ENCODE measurements around the gene SNX22. TPM values are rescaled to one million over a fixed set of nuclear protein-coding genes. Genes with fewer than 3 reads are reported as not detected.
"Not testable (repeated sequence)": the region's sequence is repeated elsewhere in the genome, so short reads cannot be mapped to it uniquely, and the experiment has no call there.

Gene SNX22
- total RNA-seq: 1.0 TPM

GRCh38 chr15:64151727-64152506, at the start of gene SNX22:
Gene SNX22, plus strand, starts transcription at chr15:64151731. Its CDS starts 45 bp downstream, at chr15:64151776.
- Histone ChIP-seq H3K4me3 (ENCODE audit: low read length in 3 of 3) (peak within 1 kb of the TSS; percentile 29 to 58 (median 48)), H3K4me1 (ENCODE audit: control insufficient read depth in 3 of 3, insufficient read depth in 3 of 3, low read length in 3 of 3) (peaks cover 16 to 32% (median 23%) of the 10 kb centered on the region in 3 donors), H3K9ac (ENCODE audit: low read depth in 1 of 3, low read length in 3 of 3) (peak within 1 kb of the TSS in 1 of 3 donors; percentile 33), H3K27ac (ENCODE audit: low read depth, low read length) (no peak within 1 kb of the TSS), H3K27me3 (ENCODE audit: control insufficient read depth in 3 of 3, insufficient read depth in 3 of 3, low read length in 3 of 3) (peaks cover 3 to 20% (median 15%) of the 10 kb centered on the region in 3 donors), H3K36me3 (ENCODE audit: control insufficient read depth in 3 of 3, insufficient read depth in 3 of 3, low read length in 3 of 3) (peaks cover 18 to 21% (median 20%) of the 10 kb centered on the region in 3 donors), H3K9me3 (ENCODE audit: control insufficient read depth in 3 of 3, low read length in 3 of 3) (no peaks in the 10 kb centered on the region)

GRCh38 chr15:64102497-64102896, 49.0 kb upstream of the SNX22 start:
- Histone ChIP-seq H3K36me3 (ENCODE audit: control insufficient read depth in 3 of 3, insufficient read depth in 3 of 3, low read length in 3 of 3) (peaks cover 0 to 4% (median 0%) of the 10 kb centered on the region in 3 donors), H3K27ac (ENCODE audit: low read depth, low read length) (no peak overlapping the region), H3K4me1 (ENCODE audit: control insufficient read depth in 3 of 3, insufficient read depth in 3 of 3, low read length in 3 of 3) (peaks cover 25 to 48% (median 30%) of the 10 kb centered on the region in 3 donors)

GRCh38 chr15:64105113-64105704, 46.3 kb upstream of the SNX22 start:
- Histone ChIP-seq H3K27ac (ENCODE audit: low read depth, low read length) (peak overlapping the region; percentile 66), H3K4me1 (ENCODE audit: control insufficient read depth in 3 of 3, insufficient read depth in 3 of 3, low read length in 3 of 3) (peaks cover 15 to 31% (median 17%) of the 10 kb centered on the region in 3 donors), H3K9ac (ENCODE audit: low read depth in 1 of 3, low read length in 3 of 3) (peak overlapping the region in 1 of 3 donors; percentile 39), H3K9me3 (ENCODE audit: control insufficient read depth in 3 of 3, low read length in 3 of 3) (no peaks in the 10 kb centered on the region), H3K27me3 (ENCODE audit: control insufficient read depth in 3 of 3, insufficient read depth in 3 of 3, low read length in 3 of 3) (no peaks in the 10 kb centered on the region), H3K36me3 (ENCODE audit: control insufficient read depth in 3 of 3, insufficient read depth in 3 of 3, low read length in 3 of 3) (peaks cover 0 to 2% (median 0%) of the 10 kb centered on the region in 3 donors), H3K4me3 (ENCODE audit: low read length in 3 of 3) (peak overlapping the region in 1 of 3 donors; percentile 26)

More at GRCh38 chr15:64102497-64102896, 49.0 kb upstream of the SNX22 start:
- Histone ChIP-seq H3K9me3 (ENCODE audit: control insufficient read depth in 3 of 3, low read length in 3 of 3) (no peaks in the 10 kb centered on the region), H3K9ac (ENCODE audit: low read depth in 1 of 3, low read length in 3 of 3) (no peak overlapping the region), H3K27me3 (ENCODE audit: control insufficient read depth in 3 of 3, insufficient read depth in 3 of 3, low read length in 3 of 3) (no peaks in the 10 kb centered on the region), H3K4me3 (ENCODE audit: low read length in 3 of 3) (no peak overlapping the region)

- no peaks in the 10 kb centered on the region for H3K9me3 ChIP-seq (ENCODE audit: control insufficient read depth in 3 of 3, low read length in 3 of 3)
- peaks cover 22 to 39% (median 27%) of the 10 kb centered on the region in 3 donors for H3K4me1 ChIP-seq (ENCODE audit: control insufficient read depth in 3 of 3, insufficient read depth in 3 of 3, low read length in 3 of 3)
- no peak overlapping the region for H3K9ac ChIP-seq (ENCODE audit: low read depth in 1 of 3, low read length in 3 of 3)
- no peak overlapping the region for H3K27ac ChIP-seq (ENCODE audit: low read depth, low read length)
- peaks cover 0 to 2% (median 0%) of the 10 kb centered on the region in 3 donors for H3K36me3 ChIP-seq (ENCODE audit: control insufficient read depth in 3 of 3, insufficient read depth in 3 of 3, low read length in 3 of 3)
- no peak overlapping the region for H3K4me3 ChIP-seq (ENCODE audit: low read length in 3 of 3)
- H3K27me3 ChIP-seq (ENCODE audit: control insufficient read depth in 3 of 3, insufficient read depth in 3 of 3, low read length in 3 of 3): no peaks in the 10 kb centered on the region
Observed at GRCh38 chr15:64107337-64107736, 44.2 kb upstream of the SNX22 start.

- Histone ChIP-seq H3K36me3 (ENCODE audit: control insufficient read depth in 3 of 3, insufficient read depth in 3 of 3, low read length in 3 of 3) (peaks cover 14 to 19% (median 16%) of the 10 kb centered on the region in 3 donors), H3K4me1 (ENCODE audit: control insufficient read depth in 3 of 3, insufficient read depth in 3 of 3, low read length in 3 of 3) (peaks cover 21 to 35% (median 27%) of the 10 kb centered on the region in 3 donors)
- H3K4me3 ChIP-seq (ENCODE audit: low read length in 3 of 3); H3K27me3 ChIP-seq (ENCODE audit: control insufficient read depth in 3 of 3, insufficient read depth in 3 of 3, low read length in 3 of 3); H3K27ac ChIP-seq (ENCODE audit: low read depth, low read length); H3K9me3 ChIP-seq (ENCODE audit: control insufficient read depth in 3 of 3, low read length in 3 of 3); H3K9ac ChIP-seq (ENCODE audit: low read depth in 1 of 3, low read length in 3 of 3): not testable (repeated sequence)
Observed at GRCh38 chr15:64110108-64110701, 41.3 kb upstream of the SNX22 start.

GRCh38 chr15:64110950-64111678, 40.4 kb upstream of the SNX22 start:
- Histone ChIP-seq H3K27me3 (ENCODE audit: control insufficient read depth in 3 of 3, insufficient read depth in 3 of 3, low read length in 3 of 3) (no peaks in the 10 kb centered on the region), H3K27ac (ENCODE audit: low read depth, low read length) (no peak overlapping the region), H3K9me3 (ENCODE audit: control insufficient read depth in 3 of 3, low read length in 3 of 3) (no peaks in the 10 kb centered on the region), H3K4me1 (ENCODE audit: control insufficient read depth in 3 of 3, insufficient read depth in 3 of 3, low read length in 3 of 3) (peaks cover 15 to 29% (median 20%) of the 10 kb centered on the region in 3 donors), H3K36me3 (ENCODE audit: control insufficient read depth in 3 of 3, insufficient read depth in 3 of 3, low read length in 3 of 3) (peaks cover 14 to 24% (median 21%) of the 10 kb centered on the region in 3 donors), H3K4me3 (ENCODE audit: low read length in 3 of 3) (no peak overlapping the region), H3K9ac (ENCODE audit: low read depth in 1 of 3, low read length in 3 of 3) (no peak overlapping the region)

GRCh38 chr15:64111679-64112050, 39.9 kb upstream of the SNX22 start:
- no peaks in the 10 kb centered on the region for H3K27me3 ChIP-seq (ENCODE audit: control insufficient read depth in 3 of 3, insufficient read depth in 3 of 3, low read length in 3 of 3)

GRCh38 chr15:64112073-64112772, 39.3 kb upstream of the SNX22 start:
- H3K4me3 ChIP-seq (ENCODE audit: low read length in 3 of 3): no peak overlapping the region
- H3K27ac ChIP-seq (ENCODE audit: low read depth, low read length): peak overlapping the region; percentile 31
- H3K36me3 ChIP-seq (ENCODE audit: control insufficient read depth in 3 of 3, insufficient read depth in 3 of 3, low read length in 3 of 3): peaks cover 17 to 31% (median 30%) of the 10 kb centered on the region in 3 donors
- H3K27me3 ChIP-seq (ENCODE audit: control insufficient read depth in 3 of 3, insufficient read depth in 3 of 3, low read length in 3 of 3): no peaks in the 10 kb centered on the region
- H3K4me1 ChIP-seq (ENCODE audit: control insufficient read depth in 3 of 3, insufficient read depth in 3 of 3, low read length in 3 of 3): peaks cover 11 to 24% (median 13%) of the 10 kb centered on the region in 3 donors
- peak overlapping the region in 1 of 3 donors; percentile 25 for H3K9ac ChIP-seq (ENCODE audit: low read depth in 1 of 3, low read length in 3 of 3)
- H3K9me3 ChIP-seq (ENCODE audit: control insufficient read depth in 3 of 3, low read length in 3 of 3): no peaks in the 10 kb centered on the region

More at GRCh38 chr15:64111679-64112050, 39.9 kb upstream of the SNX22 start:
- Histone ChIP-seq H3K27ac (ENCODE audit: low read depth, low read length) (peak overlapping the region; percentile 31), H3K9ac (ENCODE audit: low read depth in 1 of 3, low read length in 3 of 3) (peak overlapping the region in 1 of 3 donors; percentile 25), H3K4me1 (ENCODE audit: control insufficient read depth in 3 of 3, insufficient read depth in 3 of 3, low read length in 3 of 3) (peaks cover 13 to 29% (median 15%) of the 10 kb centered on the region in 3 donors), H3K9me3 (ENCODE audit: control insufficient read depth in 3 of 3, low read length in 3 of 3) (no peaks in the 10 kb centered on the region), H3K4me3 (ENCODE audit: low read length in 3 of 3) (peak overlapping the region in 1 of 3 donors; percentile 4), H3K36me3 (ENCODE audit: control insufficient read depth in 3 of 3, insufficient read depth in 3 of 3, low read length in 3 of 3) (peaks cover 17 to 27% (median 25%) of the 10 kb centered on the region in 3 donors)

GRCh38 chr15:64112904-64113303, 38.6 kb upstream of the SNX22 start:
- H3K9ac ChIP-seq (ENCODE audit: low read depth in 1 of 3, low read length in 3 of 3): no peak overlapping the region
- no peaks in the 10 kb centered on the region for H3K27me3 ChIP-seq (ENCODE audit: control insufficient read depth in 3 of 3, insufficient read depth in 3 of 3, low read length in 3 of 3)
- no peaks in the 10 kb centered on the region for H3K9me3 ChIP-seq (ENCODE audit: control insufficient read depth in 3 of 3, low read length in 3 of 3)
- H3K4me3 ChIP-seq (ENCODE audit: low read length in 3 of 3): no peak overlapping the region
- H3K27ac ChIP-seq (ENCODE audit: low read depth, low read length): no peak overlapping the region
- H3K4me1 ChIP-seq (ENCODE audit: control insufficient read depth in 3 of 3, insufficient read depth in 3 of 3, low read length in 3 of 3): peaks cover 11 to 22% (median 13%) of the 10 kb centered on the region in 3 donors
- H3K36me3 ChIP-seq (ENCODE audit: control insufficient read depth in 3 of 3, insufficient read depth in 3 of 3, low read length in 3 of 3): peaks cover 17 to 38% (median 33%) of the 10 kb centered on the region in 3 donors

Measured in skeletal muscle tissue (tissue), 4 donors.